SK-N-SH (cell line): Measurements from ENCODE around the gene ANKS6. TPM values are rescaled to one million over a fixed set of nuclear protein-coding genes. Genes with fewer than 3 reads are reported as not detected.

Experiments
- CTCF ChIA-PET: fragments of 300-600, 350-600 bp; formaldehyde crosslinking; extraction: SDS; loops from one replicate; lab custom pipeline; 2021; lab: Yijun Ruan, JAX
- POLR2A ChIA-PET: fragments of 350-600 bp; sonication (Branson Sonifier 250); formaldehyde crosslinking; extraction: SDS; loops from one replicate; lab custom pipeline; 2020; ENCODE audit warnings: antibody characterized with exemption, inconsistent platforms; lab: Yijun Ruan, JAX
- DNase-seq: peaks from one replicate; pipeline ENCODE4 v3.0.0; 2012
- H2AFZ ChIP-seq: fragments of 200-600 bp; sonication (generic); 2 replicates; pipeline ENCODE4 v1.8.1; 2016; ENCODE audit warnings: antibody characterized with exemption, mild to moderate bottlenecking, low read depth
- H3F3A ChIP-seq: fragments of 200-600 bp; sonication (generic); replicated peaks from 2 replicates; pipeline ENCODE3; 2016; ENCODE audit warnings: antibody characterized with exemption, mild to moderate bottlenecking; ENCODE audit not compliant: insufficient read depth
- H3K27ac ChIP-seq, 2 experiments: fragments of 200-500 bp in 1 of 2; fragments of 200-600 bp in 1 of 2; sonication (Bioruptor generic) in 1 of 2; sonication (generic), shearing (Covaris generic) in 1 of 2; 2 replicates each; pipeline versions ENCODE4 v1.5.1 to v1.6.1; 2014 to 2016; ENCODE audit warnings: low read depth in 2 of 2, inconsistent platforms in 1 of 2, low read length in 1 of 2, mild to moderate bottlenecking in 1 of 2, mixed read lengths in 1 of 2
- H3K27me3 ChIP-seq: fragments of 200-600 bp; sonication (generic), shearing (Covaris generic); 2 replicates; pipeline ENCODE4 v1.6.1; 2016; ENCODE audit warnings: mixed run types; ENCODE audit not compliant: insufficient read depth
- H3K36me3 ChIP-seq, 2 experiments: fragments of 200-500 bp in 1 of 2; fragments of 200-600 bp in 1 of 2; sonication (Bioruptor generic) in 1 of 2; sonication (generic) in 1 of 2; replicated peaks in 1 of 2; 2 replicates each; pipeline versions ENCODE3 to v1.5.1; 2014 to 2016; ENCODE audit warnings: low read length in 1 of 2, mild to moderate bottlenecking in 1 of 2; ENCODE audit not compliant: insufficient read depth in 2 of 2, control insufficient read depth in 1 of 2
- H3K4me1 ChIP-seq, 2 experiments: fragments of 200-500 bp in 1 of 2; fragments of 200-600 bp in 1 of 2; sonication (Bioruptor generic) in 1 of 2; sonication (generic), shearing (Covaris generic) in 1 of 2; 2 replicates each; pipeline versions ENCODE4 v1.5.1 to v1.6.1; 2014 to 2016; ENCODE audit warnings: low read depth in 1 of 2, low read length in 1 of 2, mixed run types in 1 of 2; ENCODE audit not compliant: insufficient read depth in 2 of 2, control insufficient read depth in 1 of 2
- H3K4me2 ChIP-seq: fragments of 200-600 bp; sonication (generic), shearing (Covaris generic); 2 replicates; pipeline ENCODE4 v1.6.1; 2017; ENCODE audit warnings: mixed run types
- H3K4me3 ChIP-seq, 2 experiments: fragments of 200-500 bp in 1 of 2; fragments of 200-600 bp in 1 of 2; sonication (Bioruptor generic) in 1 of 2; sonication (generic), shearing (Covaris generic) in 1 of 2; 2 replicates each; pipeline versions ENCODE4 v1.5.1 to v1.8.1; 2014 to 2016; ENCODE audit warnings: low read depth in 2 of 2, inconsistent platforms in 1 of 2, low read length in 1 of 2, mild to moderate bottlenecking in 1 of 2, mixed read lengths in 1 of 2, moderate library complexity in 1 of 2
- H3K79me2 ChIP-seq: fragments of 200-600 bp; sonication (generic); 2 replicates; pipeline ENCODE4 v1.8.1; 2017; ENCODE audit warnings: mild to moderate bottlenecking; ENCODE audit not compliant: insufficient read depth
- H3K9ac ChIP-seq: fragments of 200-600 bp; sonication (generic); 2 replicates; pipeline ENCODE4 v1.6.1; 2017; ENCODE audit warnings: mixed run types
- H3K9me2 ChIP-seq: fragments of 200-600 bp; sonication (generic); 2 replicates; pipeline ENCODE4 v1.6.1; 2017; ENCODE audit warnings: mixed run types
- H3K9me3 ChIP-seq: fragments of 200-600 bp; sonication (generic); 2 replicates; pipeline ENCODE4 v1.6.1; 2017; ENCODE audit warnings: mixed run types, mild to moderate bottlenecking, moderate library complexity
- H4K20me1 ChIP-seq: fragments of 200-600 bp; sonication (generic); 2 replicates; pipeline ENCODE4 v1.6.1; 2017; ENCODE audit warnings: mild to moderate bottlenecking, mixed run types; ENCODE audit not compliant: insufficient read depth
- ELF1 ChIP-seq: IDR thresholded peaks from 2 replicates; pipeline ENCODE4 v1.4.0; 2012
- EP300 ChIP-seq, 2 experiments: IDR thresholded peaks; 2 replicates each; pipeline versions ENCODE4 v1.4.0 to v1.6.1; 2012; ENCODE audit warnings: borderline replicate concordance in 1 of 2, low read depth in 1 of 2, low read length in 1 of 2
- GABPA ChIP-seq: IDR thresholded peaks from 2 replicates; pipeline ENCODE4 v1.4.0; 2012; ENCODE audit warnings: low read depth, mild to moderate bottlenecking
- GATA2 ChIP-seq: sonication (generic); formaldehyde crosslinking; IDR thresholded peaks from 2 replicates; pipeline ENCODE4 v1.5.0; 2020; ENCODE audit warnings: mild to moderate bottlenecking, missing genetic modification reagents
- MEF2A ChIP-seq: IDR thresholded peaks from 2 replicates; pipeline ENCODE4 v1.4.0; 2012; ENCODE audit warnings: low read depth, borderline replicate concordance
- MXI1 ChIP-seq: IDR thresholded peaks from 2 replicates; pipeline ENCODE4 v1.6.1; 2012; ENCODE audit warnings: mild to moderate bottlenecking, low read depth, low read length, improper control_type of control experiment
- POLR2AphosphoS5 ChIP-seq: IDR thresholded peaks from 2 replicates; pipeline ENCODE4 v1.6.1; 2012; ENCODE audit warnings: low read depth, low read length
- RCOR1 ChIP-seq: fragments of 150-350 bp; IDR thresholded peaks from 2 replicates; pipeline ENCODE4 v1.6.1; 2017; ENCODE audit warnings: antibody characterized with exemption, low read length
- RXRA ChIP-seq: IDR thresholded peaks from 2 replicates; pipeline ENCODE4 v1.4.0; 2012; ENCODE audit warnings: low read depth, mild to moderate bottlenecking, borderline replicate concordance
- YY1 ChIP-seq: IDR thresholded peaks from 2 replicates; pipeline ENCODE4 v1.4.0; 2012; ENCODE audit warnings: low read depth, mild to moderate bottlenecking
- WGBS: methylation state at CpG from one replicate; pipeline ENCODE4 v1.1.6; 2017; ENCODE audit warnings: low lambda C conversion rate; 5-methylcytosine and 5-hydroxymethylcytosine counted together
- polyA plus RNA-seq, 3 experiments: library from polyadenylated mRNA; depleted of rRNA; stranded (reverse); fragments of >200 nt; gene quantifications; 2 replicates each; pipeline ENCODE4 v1.2.3, GENCODE V29; 2012
- TF ChIP-seq, protein P1 (sequence below): IDR thresholded peaks from 2 replicates; pipeline ENCODE4 v1.4.0; 2012; ENCODE audit warnings: low read depth, borderline replicate concordance
- TF ChIP-seq, protein P2 (sequence below): IDR thresholded peaks from 2 replicates; pipeline ENCODE4 v1.4.0; 2012; ENCODE audit warnings: low read depth, borderline replicate concordance
- TF ChIP-seq, protein P3 (sequence below): fragments of 200-600 bp; sonication (generic); IDR thresholded peaks from 2 replicates; pipeline ENCODE4 v1.6.1; 2017; ENCODE audit warnings: antibody characterized with exemption, mild to moderate bottlenecking, moderate library complexity

The ANKS6 gene
- polyA plus RNA-seq, 1 of the 3 experiments (the other 2 are of a cell fraction), result 29.3 TPM

DNA sequence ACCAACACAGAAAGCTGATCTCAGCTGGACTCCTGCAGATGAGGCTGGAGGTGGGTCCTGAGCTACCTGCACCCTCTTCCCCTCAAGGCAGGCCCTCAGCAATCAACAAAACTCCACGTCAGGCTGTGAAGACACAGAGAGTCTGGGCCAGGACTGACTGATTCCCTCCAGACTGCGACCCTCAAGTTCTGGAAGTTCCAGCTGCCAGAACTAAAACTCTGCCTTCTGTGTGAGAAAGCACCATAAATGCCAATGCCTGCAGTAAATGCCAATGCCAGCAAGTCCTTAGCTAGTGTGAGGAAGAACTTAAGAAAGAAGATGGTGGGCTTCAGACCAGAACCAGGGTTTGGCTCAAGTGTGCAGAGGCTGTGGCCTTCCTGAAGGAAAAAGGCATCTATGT is 45.1 kb downstream of the ANKS6 start:
- 85% methylated on average over 2 of the region's 2 CpGs for WGBS
- Histone ChIP-seq H3K9me2 (no peaks in the 10 kb centered on the region), H3K27ac (no peak overlapping the region), H3K4me1 (no peaks in the 10 kb centered on the region), H3K4me2 (no peak overlapping the region), H2AFZ (no peak overlapping the region), H3F3A (no peaks in the 10 kb centered on the region), H3K9me3 (no peaks in the 10 kb centered on the region), H3K9ac (no peak overlapping the region), H3K27me3 (no peaks in the 10 kb centered on the region), H4K20me1 (no peaks in the 10 kb centered on the region), H3K36me3 (peaks cover 24 to 37% of the 10 kb centered on the region in 2 experiments), H3K4me3 (no peak overlapping the region), H3K79me2 (no peaks in the 10 kb centered on the region)
- no peak for TF ChIP-seq EP300 (IDR thresholded peaks at IDR 0.05; ENCODE audit: borderline replicate concordance in 1 of 2, low read depth in 1 of 2, low read length in 1 of 2)
- no peak for TF ChIP-seq RXRA
- TF ChIP-seq GATA2 (CRISPR knock-in tag), result no peak
- TF ChIP-seq, protein P1, sequence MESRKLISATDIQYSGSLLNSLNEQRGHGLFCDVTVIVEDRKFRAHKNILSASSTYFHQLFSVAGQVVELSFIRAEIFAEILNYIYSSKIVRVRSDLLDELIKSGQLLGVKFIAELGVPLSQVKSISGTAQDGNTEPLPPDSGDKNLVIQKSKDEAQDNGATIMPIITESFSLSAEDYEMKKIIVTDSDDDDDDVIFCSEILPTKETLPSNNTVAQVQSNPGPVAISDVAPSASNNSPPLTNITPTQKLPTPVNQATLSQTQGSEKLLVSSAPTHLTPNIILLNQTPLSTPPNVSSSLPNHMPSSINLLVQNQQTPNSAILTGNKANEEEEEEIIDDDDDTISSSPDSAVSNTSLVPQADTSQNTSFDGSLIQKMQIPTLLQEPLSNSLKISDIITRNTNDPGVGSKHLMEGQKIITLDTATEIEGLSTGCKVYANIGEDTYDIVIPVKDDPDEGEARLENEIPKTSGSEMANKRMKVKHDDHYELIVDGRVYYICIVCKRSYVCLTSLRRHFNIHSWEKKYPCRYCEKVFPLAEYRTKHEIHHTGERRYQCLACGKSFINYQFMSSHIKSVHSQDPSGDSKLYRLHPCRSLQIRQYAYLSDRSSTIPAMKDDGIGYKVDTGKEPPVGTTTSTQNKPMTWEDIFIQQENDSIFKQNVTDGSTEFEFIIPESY, result no peak
- TF ChIP-seq GABPA, result no peak
- TF ChIP-seq, protein P2, sequence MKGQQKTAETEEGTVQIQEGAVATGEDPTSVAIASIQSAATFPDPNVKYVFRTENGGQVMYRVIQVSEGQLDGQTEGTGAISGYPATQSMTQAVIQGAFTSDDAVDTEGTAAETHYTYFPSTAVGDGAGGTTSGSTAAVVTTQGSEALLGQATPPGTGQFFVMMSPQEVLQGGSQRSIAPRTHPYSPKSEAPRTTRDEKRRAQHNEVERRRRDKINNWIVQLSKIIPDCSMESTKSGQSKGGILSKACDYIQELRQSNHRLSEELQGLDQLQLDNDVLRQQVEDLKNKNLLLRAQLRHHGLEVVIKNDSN, result no peak
- no peak for TF ChIP-seq YY1
- no peak for DNase-seq
- POLR2A ChIA-PET, result no interaction called here
- CTCF ChIA-PET, result interaction anchor here (0.7 to 5.7 kb wide), 2 partner anchors 19 to 24 kb away, joined by 3 to 27 read pairs; no protein-coding TSS in a partner anchor

DNA sequence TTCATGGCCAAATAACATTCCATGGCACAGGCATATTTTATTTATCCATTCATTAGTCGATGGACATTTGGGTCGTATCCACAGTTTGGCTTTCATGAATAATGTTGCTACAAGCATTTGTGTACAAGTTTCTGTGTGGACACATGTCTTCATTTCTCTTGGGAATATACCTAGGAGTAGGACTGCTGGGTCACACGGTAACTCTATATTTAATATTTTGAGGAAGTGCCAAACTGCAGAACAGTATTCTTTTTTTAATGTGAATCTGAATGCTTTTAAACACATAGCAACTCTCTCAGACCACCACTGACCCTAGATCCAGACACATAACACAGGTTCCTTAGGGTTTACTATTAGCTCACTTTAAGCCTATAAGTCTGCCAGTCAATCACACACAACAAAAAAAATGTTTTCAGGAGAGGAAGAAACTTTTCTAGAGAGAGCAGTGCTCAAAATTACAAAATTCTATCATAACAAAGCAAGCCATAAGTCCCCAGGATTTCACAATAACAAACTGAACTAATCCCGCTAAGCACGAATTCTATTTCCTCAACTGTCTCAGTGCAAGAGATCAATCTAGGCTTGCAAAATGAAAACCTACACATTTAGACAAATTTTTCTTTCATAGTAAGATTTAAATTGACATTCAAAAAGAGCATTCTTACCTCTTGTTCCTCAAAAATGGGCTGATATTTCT is 45.8 kb downstream of the ANKS6 start:
- 93% methylated on average over 5 of the region's 5 CpGs for WGBS
- TF ChIP-seq EP300 (IDR thresholded peaks at IDR 0.05; ENCODE audit: borderline replicate concordance in 1 of 2, low read depth in 1 of 2, low read length in 1 of 2) (no peak), ELF1 (no peak), MEF2A (no peak), MXI1 (no peak), POLR2AphosphoS5 (no peak), RCOR1 (no peak)
- TF ChIP-seq, protein P3, sequence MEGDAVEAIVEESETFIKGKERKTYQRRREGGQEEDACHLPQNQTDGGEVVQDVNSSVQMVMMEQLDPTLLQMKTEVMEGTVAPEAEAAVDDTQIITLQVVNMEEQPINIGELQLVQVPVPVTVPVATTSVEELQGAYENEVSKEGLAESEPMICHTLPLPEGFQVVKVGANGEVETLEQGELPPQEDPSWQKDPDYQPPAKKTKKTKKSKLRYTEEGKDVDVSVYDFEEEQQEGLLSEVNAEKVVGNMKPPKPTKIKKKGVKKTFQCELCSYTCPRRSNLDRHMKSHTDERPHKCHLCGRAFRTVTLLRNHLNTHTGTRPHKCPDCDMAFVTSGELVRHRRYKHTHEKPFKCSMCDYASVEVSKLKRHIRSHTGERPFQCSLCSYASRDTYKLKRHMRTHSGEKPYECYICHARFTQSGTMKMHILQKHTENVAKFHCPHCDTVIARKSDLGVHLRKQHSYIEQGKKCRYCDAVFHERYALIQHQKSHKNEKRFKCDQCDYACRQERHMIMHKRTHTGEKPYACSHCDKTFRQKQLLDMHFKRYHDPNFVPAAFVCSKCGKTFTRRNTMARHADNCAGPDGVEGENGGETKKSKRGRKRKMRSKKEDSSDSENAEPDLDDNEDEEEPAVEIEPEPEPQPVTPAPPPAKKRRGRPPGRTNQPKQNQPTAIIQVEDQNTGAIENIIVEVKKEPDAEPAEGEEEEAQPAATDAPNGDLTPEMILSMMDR, result no peak
- H2AFZ ChIP-seq, result no peak overlapping the region
- H3K9me2 ChIP-seq, result no peaks in the 10 kb centered on the region
- no peaks in the 10 kb centered on the region for H3K4me1 ChIP-seq
- no peak for DNase-seq
- CTCF ChIA-PET, result interaction anchor here (0.7 to 5.7 kb wide), 4 partner anchors 18 to 435 kb away, joined by 3 to 34 read pairs (median 16); no protein-coding TSS in a partner anchor
- H3K9me3 ChIP-seq, result no peaks in the 10 kb centered on the region
- no peaks in the 10 kb centered on the region for H3F3A ChIP-seq
- no peak overlapping the region for H3K4me2 ChIP-seq
- H3K79me2 ChIP-seq, result no peaks in the 10 kb centered on the region
- no peaks in the 10 kb centered on the region for H4K20me1 ChIP-seq
- no peak overlapping the region for H3K27ac ChIP-seq
- H3K9ac ChIP-seq, result no peak overlapping the region
- H3K36me3 ChIP-seq, result peaks cover 28 to 37% of the 10 kb centered on the region in 2 experiments
- H3K27me3 ChIP-seq, result no peaks in the 10 kb centered on the region
- no peak overlapping the region for H3K4me3 ChIP-seq
- POLR2A ChIA-PET, result no interaction called here
